ENCODE data around the gene WDR47.

DNA sequence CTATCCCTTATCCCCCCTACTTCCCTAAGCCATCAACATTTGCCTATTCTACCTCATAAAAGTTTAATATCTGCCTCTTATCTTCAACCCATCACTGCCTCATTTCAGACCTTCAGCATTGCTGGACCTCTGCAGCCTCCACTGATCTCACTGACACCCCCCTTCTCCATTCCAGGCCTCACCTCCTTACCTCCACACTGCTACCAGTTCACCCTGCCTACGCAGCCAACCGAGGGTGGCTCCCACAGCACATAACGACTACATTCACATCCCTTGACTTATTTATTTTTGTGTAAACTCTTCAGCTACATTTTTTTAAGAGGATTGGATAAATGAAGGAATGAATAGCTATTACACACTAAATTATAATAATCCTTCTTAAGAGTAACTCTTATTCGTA, 92.9 kb downstream of the WDR47 start:
- TF ChIP-seq CTCF (IDR thresholded peaks at IDR 0.05; ENCODE audit: low read depth, low read length) (no peak), EZH2phosphoT487 (IDR thresholded peaks at IDR 0.05; ENCODE audit: low read depth) (no peak)
